GM23248 (cell line): ENCODE measurements around the gene KIF24. TPM values are rescaled to one million over a fixed set of nuclear protein-coding genes. Genes with fewer than 3 reads are reported as not detected.

Source experiments
- DNase-seq: peaks from one replicate; pipeline ENCODE4 v3.0.0-alpha.2; 2015
- H2AFZ ChIP-seq: fragments of 200-600 bp; sonication (generic); 2 replicates; pipeline ENCODE4 v1.6.1; 2016; ENCODE audit warnings: antibody characterized with exemption
- H3F3A ChIP-seq: fragments of 200-600 bp; sonication (generic); 2 replicates; pipeline ENCODE4 v1.6.1; 2016; ENCODE audit warnings: mild to moderate bottlenecking, antibody characterized with exemption, mixed run types; ENCODE audit not compliant: insufficient read depth
- H3K27ac ChIP-seq: fragments of 200-600 bp; sonication (generic); 2 replicates; pipeline ENCODE4 v1.5.1; 2016; ENCODE audit warnings: mild to moderate bottlenecking
- H3K27me3 ChIP-seq: fragments of 200-600 bp; sonication (generic); replicated peaks from 2 replicates; pipeline ENCODE4 v1.6.1; 2016; ENCODE audit warnings: mild to moderate bottlenecking; ENCODE audit not compliant: insufficient read depth
- H3K36me3 ChIP-seq: fragments of 200-600 bp; sonication (generic); 2 replicates; pipeline ENCODE4 v1.6.1; 2016; ENCODE audit warnings: low read depth, mild to moderate bottlenecking
- H3K4me1 ChIP-seq: fragments of 200-600 bp; sonication (generic); 2 replicates; pipeline ENCODE4 v1.6.1; 2016; ENCODE audit warnings: mild to moderate bottlenecking; ENCODE audit not compliant: insufficient read depth
- H3K4me2 ChIP-seq: fragments of 200-600 bp; sonication (generic); one replicate; pipeline ENCODE4 v1.6.1; 2016; ENCODE audit warnings: mild to moderate bottlenecking; ENCODE audit not compliant: unreplicated experiment
- H3K4me3 ChIP-seq: fragments of 200-600 bp; sonication (generic); 2 replicates; pipeline ENCODE4 v1.5.1; 2016; ENCODE audit warnings: mild to moderate bottlenecking
- H3K79me2 ChIP-seq: fragments of 200-600 bp; sonication (generic); 2 replicates; pipeline ENCODE4 v1.6.1; 2016; ENCODE audit warnings: mild to moderate bottlenecking; ENCODE audit not compliant: insufficient read depth
- H3K9ac ChIP-seq: fragments of 200-600 bp; sonication (generic); 2 replicates; pipeline ENCODE4 v1.6.1; 2016; ENCODE audit warnings: mild to moderate bottlenecking
- H3K9me2 ChIP-seq: fragments of 200-600 bp; sonication (generic); 2 replicates; pipeline ENCODE4 v1.6.1; 2016; ENCODE audit warnings: mixed run types, mild to moderate bottlenecking, moderate library complexity; ENCODE audit not compliant: insufficient read depth
- H3K9me3 ChIP-seq: fragments of 200-600 bp; sonication (generic); one replicate; pipeline ENCODE4 v1.6.1; 2017; ENCODE audit warnings: low read depth
- H4K20me1 ChIP-seq: fragments of 200-600 bp; sonication (generic); 2 replicates; pipeline ENCODE4 v1.6.0; 2016; ENCODE audit not compliant: insufficient read depth
- EZH2 ChIP-seq: fragments of 200-600 bp; sonication (generic); IDR thresholded peaks from 2 replicates; pipeline ENCODE4 v1.6.1; 2018; ENCODE audit warnings: antibody characterized with exemption, mild to moderate bottlenecking; ENCODE audit not compliant: insufficient read depth, poor library complexity, severe bottlenecking
- EZH2phosphoT487 ChIP-seq: fragments of 200-600 bp; sonication (generic); IDR thresholded peaks from 2 replicates; pipeline ENCODE4 v1.6.1; 2018; ENCODE audit warnings: antibody characterized with exemption, moderate library complexity, mild to moderate bottlenecking, low read depth; ENCODE audit not compliant: insufficient read depth
- WGBS, 2 experiments: methylation state at CpG; one replicate each; pipeline ENCODE4 v1.1.6; 2015 to 2017; ENCODE audit warnings: low lambda C conversion rate in 2 of 2, low coverage in 1 of 2; ENCODE audit errors: missing lambda C conversion rate in 2 of 2; 5-methylcytosine and 5-hydroxymethylcytosine counted together
- in situ Hi-C: fragments of 300-500 bp; cut with MboI; formaldehyde crosslinking; loops from 2 replicates; pipeline ENCODE4 v1.15.0; 2020
- polyA plus RNA-seq: library from polyadenylated mRNA; unstranded; fragments of >200 nt; fragmentation: Nextera tagmentation; extraction: Ambion mirVana; gene quantifications from 2 replicates; pipeline ENCODE4 v1.2.1, GENCODE V29; 2016
- total RNA-seq: library from RNA; depleted of rRNA; stranded (reverse); fragments of >200 nt; shearing (Covaris generic); gene quantifications from 2 replicates; pipeline ENCODE4 v1.2.3, GENCODE V29; 2014; rRNA removed

KIF24 gene
- 1.1 and 1.6 TPM in 2 replicates for total RNA-seq
- polyA plus RNA-seq, result 0.95 and 0.99 TPM in 2 replicates

- H3K36me3 ChIP-seq, result no peaks in the 10 kb centered on the region
- peaks cover 65% of the 10 kb centered on the region for H3K79me2 ChIP-seq
- peaks cover 19% of the 10 kb centered on the region for H3F3A ChIP-seq
- H3K9ac ChIP-seq, result peak within 1 kb of the TSS; percentile 99
- H3K4me2 ChIP-seq, result peak within 1 kb of the TSS; percentile 94
- peak within 1 kb of the TSS; percentile 95 for H3K4me3 ChIP-seq
- peak; percentile 100 for DNase-seq
- no peaks in the 10 kb centered on the region for H3K9me3 ChIP-seq
- no peak for TF ChIP-seq EZH2
- TF ChIP-seq EZH2phosphoT487, result no peak
- H2AFZ ChIP-seq, result peak within 1 kb of the TSS; percentile 91
- peak within 1 kb of the TSS; percentile 92 for H3K27ac ChIP-seq
- H4K20me1 ChIP-seq, result no peaks in the 10 kb centered on the region
- H3K27me3 ChIP-seq, result no peaks in the 10 kb centered on the region
- H3K4me1 ChIP-seq, result peaks cover 33% of the 10 kb centered on the region
- 1 to 2% methylated on average over 64 of the region's 64 CpGs for WGBS, 2 experiments
- in situ Hi-C loops, result no loop called here
- no peaks in the 10 kb centered on the region for H3K9me2 ChIP-seq
Measured at GRCh38 chr9:34328987-34329832, at the start of gene KIF24, which contains the start of gene NUDT2. Gene KIF24, minus strand, starts transcription at chr9:34329268. Its CDS starts 17,922 bp downstream, at chr9:34311346. Gene NUDT2, plus strand, starts transcription at chr9:34329569. Its CDS starts 9,471 bp downstream, at chr9:34339040.

- Histone ChIP-seq H3K27me3 (no peaks in the 10 kb centered on the region), H3K4me1 (no peaks in the 10 kb centered on the region), H3K4me3 (no peak overlapping the region), H3K9me2 (no peaks in the 10 kb centered on the region), H3K79me2 (no peaks in the 10 kb centered on the region), H3K9me3 (no peaks in the 10 kb centered on the region), H3K27ac (no peak overlapping the region), H4K20me1 (no peaks in the 10 kb centered on the region), H3K9ac (no peak overlapping the region), H2AFZ (no peak overlapping the region), H3K36me3 (no peaks in the 10 kb centered on the region), H3F3A (0 out of 2 replicates have a peak, but pooled peaks cover 5% of the 10 kb centered on the region), H3K4me2 (no peak overlapping the region)
- TF ChIP-seq EZH2, result no peak
- TF ChIP-seq EZH2phosphoT487, result no peak
- in situ Hi-C loops, result loop anchor here (5.0 kb wide), 1 partner anchor 36 kb away; no protein-coding TSS in a partner anchor
- 83 to 86% methylated on average over 2 to 3 of the region's 3 CpGs for WGBS, 2 experiments
- no peak for DNase-seq
Measured at GRCh38 chr9:34378376-34379060, 49.5 kb upstream of the KIF24 start.

DNA sequence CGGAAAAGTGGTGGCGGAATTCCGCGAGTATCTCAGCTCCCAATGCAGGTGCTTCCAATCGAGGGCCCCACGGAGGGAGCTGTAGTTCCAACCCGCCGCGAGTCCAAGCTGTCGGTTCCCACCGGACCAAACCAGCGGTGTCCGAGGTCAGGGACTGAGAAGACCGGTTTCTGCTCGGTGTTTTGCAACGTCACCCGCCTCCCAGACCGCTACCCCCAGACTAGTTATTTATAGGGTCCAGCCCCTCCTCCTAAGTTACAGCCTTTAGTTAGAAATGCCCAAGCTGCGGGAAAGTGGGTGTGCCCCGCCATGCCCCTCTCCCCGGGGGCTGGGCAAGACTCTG lies 48.3 kb upstream of the KIF24 start:
- Histone ChIP-seq H3K4me1 (no peaks in the 10 kb centered on the region), H3K4me3 (peak overlapping the region; percentile 79), H2AFZ (peak overlapping the region; percentile 89), H3K4me2 (peak overlapping the region; percentile 88), H3K9me2 (no peaks in the 10 kb centered on the region), H3K9ac (peak overlapping the region; percentile 64), H3K27me3 (no peaks in the 10 kb centered on the region), H3F3A (0 out of 2 replicates have a peak, but pooled peaks cover 5% of the 10 kb centered on the region), H3K79me2 (no peaks in the 10 kb centered on the region), H4K20me1 (no peaks in the 10 kb centered on the region), H3K36me3 (no peaks in the 10 kb centered on the region), H3K27ac (no peak overlapping the region), H3K9me3 (no peaks in the 10 kb centered on the region)
- WGBS, 2 experiments, result 5 to 8% methylated on average over 21 of the region's 21 CpGs
- DNase-seq, result peak; percentile 61
- TF ChIP-seq EZH2 (no peak), EZH2phosphoT487 (no peak)
- in situ Hi-C loops, result loop anchor here (5.0 kb wide), 1 partner anchor 35 kb away; no protein-coding TSS in a partner anchor
